ENCODE data around the gene CSTPP1. TPM values are rescaled to one million over a fixed set of nuclear protein-coding genes. Genes with fewer than 3 reads are reported as not detected.
"Not testable (repeated sequence)": the region's sequence is repeated elsewhere in the genome, so short reads cannot be mapped to it uniquely, and the experiment has no call there.

The CSTPP1 gene
- total RNA-seq, 6 experiments from 2014 or later: 19.4 to 29.2 (median 27.1) TPM

GRCh38 chr11:46984987-46985386 is 48.4 kb downstream of the CSTPP1 start:
- Mint-ChIP-seq H3K9me3 (no peaks in the 10 kb centered on the region), H3K27me3 (ENCODE audit: insufficient read depth) (no peaks in the 10 kb centered on the region)
- no peak for DNase-seq

GRCh38 chr11:46987183-46987582 is 50.6 kb downstream of the CSTPP1 start:
- Mint-ChIP-seq H3K27me3 (ENCODE audit: insufficient read depth) (no peaks in the 10 kb centered on the region), H3K36me3 (ENCODE audit: low read depth) (peaks cover 16% of the 10 kb centered on the region)
- DNase-seq: no peak

More at GRCh38 chr11:46984987-46985386, 48.4 kb downstream of the CSTPP1 start:
- H3K4me1 Mint-ChIP-seq (ENCODE audit: low read depth): peaks cover 16% of the 10 kb centered on the region
- no peak overlapping the region for H3K4me3 Mint-ChIP-seq
- no peak for TF ChIP-seq CTCF (IDR thresholded peaks at IDR 0.05)
- peaks cover 6% of the 10 kb centered on the region for H3K36me3 Mint-ChIP-seq (ENCODE audit: low read depth)
- no peak overlapping the region for H3K27ac Mint-ChIP-seq

GRCh38 chr11:46989810-46990487 is 53.4 kb downstream of the CSTPP1 start:
- not testable (repeated sequence) for H3K4me3 Mint-ChIP-seq; H3K27me3 Mint-ChIP-seq (ENCODE audit: insufficient read depth); H3K4me1 Mint-ChIP-seq (ENCODE audit: low read depth); H3K27ac Mint-ChIP-seq; DNase-seq; H3K9me3 Mint-ChIP-seq
- H3K36me3 Mint-ChIP-seq (ENCODE audit: low read depth): peaks cover 33% of the 10 kb centered on the region

More at GRCh38 chr11:46987183-46987582, 50.6 kb downstream of the CSTPP1 start:
- Mint-ChIP-seq H3K9me3 (no peaks in the 10 kb centered on the region), H3K4me1 (ENCODE audit: low read depth) (peaks cover 16% of the 10 kb centered on the region), H3K27ac (no peak overlapping the region), H3K4me3 (no peak overlapping the region)
- no peak for TF ChIP-seq CTCF (IDR thresholded peaks at IDR 0.05)

- DNase-seq: no peak
- Mint-ChIP-seq H3K4me3 (no peak overlapping the region), H3K36me3 (ENCODE audit: low read depth) (peaks cover 33% of the 10 kb centered on the region), H3K27me3 (ENCODE audit: insufficient read depth) (no peaks in the 10 kb centered on the region), H3K9me3 (peaks cover 7% of the 10 kb centered on the region), H3K27ac (no peak overlapping the region), H3K4me1 (ENCODE audit: low read depth) (no peaks in the 10 kb centered on the region)
- no peak for TF ChIP-seq CTCF (IDR thresholded peaks at IDR 0.05)
Measured at GRCh38 chr11:46991391-46991790, 54.8 kb downstream of the CSTPP1 start.

- H3K9me3 Mint-ChIP-seq: peaks cover 13% of the 10 kb centered on the region
- not testable (repeated sequence) for H3K27me3 Mint-ChIP-seq (ENCODE audit: insufficient read depth); H3K4me1 Mint-ChIP-seq (ENCODE audit: low read depth); DNase-seq; H3K4me3 Mint-ChIP-seq; H3K27ac Mint-ChIP-seq
- peaks cover 43% of the 10 kb centered on the region for H3K36me3 Mint-ChIP-seq (ENCODE audit: low read depth)
Measured at GRCh38 chr11:46992386-46992785, 55.8 kb downstream of the CSTPP1 start.

- not testable (repeated sequence) for H3K4me3 Mint-ChIP-seq; H3K27ac Mint-ChIP-seq; H3K27me3 Mint-ChIP-seq (ENCODE audit: insufficient read depth); H3K4me1 Mint-ChIP-seq (ENCODE audit: low read depth); DNase-seq
- Mint-ChIP-seq H3K9me3 (peaks cover 10% of the 10 kb centered on the region), H3K36me3 (ENCODE audit: low read depth) (peaks cover 27% of the 10 kb centered on the region)
Measured at GRCh38 chr11:46997796-46998195, 61.2 kb downstream of the CSTPP1 start.

GRCh38 chr11:46999217-46999616 is 62.7 kb downstream of the CSTPP1 start:
- H3K27me3 Mint-ChIP-seq (ENCODE audit: insufficient read depth): peaks cover 1% of the 10 kb centered on the region; the same call in 1 of the 2 replicates
- no peak overlapping the region for H3K4me3 Mint-ChIP-seq

More at GRCh38 chr11:46999217-46999616, 62.7 kb downstream of the CSTPP1 start:
- peaks cover 24% of the 10 kb centered on the region for H3K4me1 Mint-ChIP-seq (ENCODE audit: low read depth)
- TF ChIP-seq CTCF (IDR thresholded peaks at IDR 0.05): no peak
- no peak for DNase-seq
- peaks cover 6% of the 10 kb centered on the region; the same call in 1 of the 2 replicates for H3K9me3 Mint-ChIP-seq
- peaks cover 16% of the 10 kb centered on the region for H3K36me3 Mint-ChIP-seq (ENCODE audit: low read depth)
- H3K27ac Mint-ChIP-seq: no peak overlapping the region
